Psoas muscle (tissue), 8 donors: ENCODE measurements around the gene IL17REL. TPM values are rescaled to one million over a fixed set of nuclear protein-coding genes. Genes with fewer than 3 reads are reported as not detected.
A peak's percentile ranks its signal among the peaks of the same experiment; 100 is the strongest.

Source experiments
- ATAC-seq, 4 donors: fragments of 200-7000 bp; cut with Tn5 transposase; one replicate each; pipeline ENCODE4 v1.9.1; 2020; ENCODE audit warnings: moderate library complexity in 3 of 4, mild to moderate bottlenecking in 2 of 4
- DNase-seq, 2 donors: peaks; one replicate each; pipeline ENCODE4 v3.0.0-alpha.2; 2020
- H3K27ac ChIP-seq: fragments of 200-600 bp; one replicate; pipeline ENCODE4 v1.8.0; 2022
- H3K27me3 ChIP-seq, 3 donors: fragments of 200-600 bp in 1 of 3; one replicate each; pipeline versions ENCODE4 v1.6.1 to v1.8.0; 2013 to 2022; ENCODE audit warnings: low read length in 2 of 3, mild to moderate bottlenecking in 2 of 3, moderate library complexity in 1 of 3; ENCODE audit not compliant: insufficient read depth in 3 of 3
- H3K36me3 ChIP-seq, 2 donors: fragments of 200-600 bp in 1 of 2; one replicate each; pipeline versions ENCODE4 v1.6.1 to v1.8.0; 2013 to 2022; ENCODE audit warnings: low read depth in 1 of 2, mild to moderate bottlenecking in 1 of 2, moderate library complexity in 1 of 2; ENCODE audit not compliant: insufficient read depth in 1 of 2
- H3K4me1 ChIP-seq: fragments of 200-600 bp; one replicate; pipeline ENCODE4 v1.8.0; 2022
- H3K4me3 ChIP-seq: fragments of 200-600 bp; one replicate; pipeline ENCODE4 v1.8.0; 2022; ENCODE audit warnings: mild to moderate bottlenecking
- H3K9me3 ChIP-seq: fragments of 200-600 bp; one replicate; pipeline ENCODE4 v1.8.0; 2022
- WGBS, 3 donors: extraction: QIAGEN DNeasy Blood & Tissue Kit; methylation state at CpG; one replicate each; pipeline versions ENCODE4 v1.1.6 to v1.1.7; 2013; 5-methylcytosine and 5-hydroxymethylcytosine counted together
- intact Hi-C, 2 donors: fragments of 100-400 bp; cut with DNase I; formaldehyde crosslinking; loops; one replicate each; pipeline versions ENCODE4 v1.11.0 to v1.14.2; 2022
- polyA plus RNA-seq, 3 donors: library from polyadenylated mRNA; stranded (reverse); fragments of 200-250 nt; gene quantifications; one replicate each; pipeline ENCODE4 v1.2.3, GENCODE V29; 2013
- total RNA-seq, 4 donors: library from RNA; stranded (reverse); fragmentation: NEBNext Ultra II Directional in 2 of 4; extraction: Animal tissue kit (Norgen Biotek cat#: 25700) in 2 of 4; gene quantifications; one replicate each; pipeline versions ENCODE4 v1.2.1 to v1.2.4, GENCODE V29; 2021 to 2023
- TF ChIP-seq, protein P1 (sequence below): fragments of 200-600 bp; IDR thresholded peaks from one replicate; pipeline ENCODE4 v1.8.0; 2022; ENCODE audit warnings: antibody characterized with exemption
- donor health status: healthy with polysubstance abuse.
- donor health status: DM: no; HTN: no; CAD: no; lungs with moderate emphysema.
- donor health status: Bipolar disorder and iron deficiency.
- donor health status: healthy.
- donor health status: DM: yes; HTN: yes; CAD: no.
- donor health status: DM: no; HTN: no; CAD: no.
- donor health status: DM: no; HTN: no; CAD: no.
- donor health status: DM: yes; HTN: yes; CAD: no.

Gene IL17REL
- total and polyA plus RNA-seq, 7 donors, result not detected

DNA sequence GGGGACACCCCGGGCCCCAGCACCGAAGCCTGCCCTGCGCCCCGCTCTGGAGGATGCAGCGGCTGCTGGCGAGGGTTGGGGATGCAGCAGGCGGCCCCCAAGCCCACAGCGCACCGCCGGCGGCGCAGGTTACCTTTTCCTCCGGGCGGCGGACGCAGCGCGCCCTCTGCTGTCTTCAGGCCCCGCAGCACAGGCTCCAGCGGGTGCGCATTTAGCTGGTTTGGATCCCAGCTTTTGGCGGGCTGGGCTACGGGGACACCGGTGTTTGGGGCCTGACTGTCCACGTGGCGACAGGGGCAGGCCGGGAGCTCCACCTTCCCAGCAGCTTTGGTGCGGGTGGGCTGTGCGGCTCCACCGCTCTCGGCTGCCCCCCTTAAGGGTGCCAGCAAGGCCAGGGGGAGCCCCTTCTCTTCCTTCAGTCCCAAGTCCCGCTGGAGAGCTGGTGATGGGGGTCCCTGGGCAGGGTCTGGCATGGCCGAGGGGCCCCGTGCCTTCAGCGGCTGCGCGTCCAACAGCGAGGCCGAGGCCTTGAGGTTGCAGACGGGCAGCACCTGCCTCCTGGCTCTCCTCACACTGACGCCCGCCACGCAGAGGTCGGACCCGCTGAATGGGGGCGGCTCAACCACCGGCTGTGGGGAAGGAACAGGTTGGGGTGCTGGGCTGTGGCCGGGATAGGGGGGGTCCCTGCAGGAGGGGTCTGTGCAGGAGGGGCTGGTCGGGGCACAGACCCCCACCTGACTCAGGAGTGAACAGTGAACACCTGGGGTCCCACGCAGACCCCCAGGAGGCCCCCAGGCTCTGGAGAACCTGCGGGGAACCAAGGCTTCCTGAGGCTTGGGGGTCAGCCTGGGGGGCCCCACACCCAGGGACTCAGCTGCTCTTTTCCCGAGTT lies 18.0 kb upstream of the IL17REL start:
- H3K9me3 ChIP-seq, result no peaks in the 10 kb centered on the region
- H3K36me3 ChIP-seq, result no peaks in the 10 kb centered on the region
- WGBS, 3 donors, result 19 to 26% (median 22%) methylated on average over 51 to 52 of the region's 52 CpGs
- H3K4me1 ChIP-seq, result peaks cover 6% of the 10 kb centered on the region
- peaks cover 0 to 56% (median 16%) of the 10 kb centered on the region in 3 donors for H3K27me3 ChIP-seq
- TF ChIP-seq, protein P1, sequence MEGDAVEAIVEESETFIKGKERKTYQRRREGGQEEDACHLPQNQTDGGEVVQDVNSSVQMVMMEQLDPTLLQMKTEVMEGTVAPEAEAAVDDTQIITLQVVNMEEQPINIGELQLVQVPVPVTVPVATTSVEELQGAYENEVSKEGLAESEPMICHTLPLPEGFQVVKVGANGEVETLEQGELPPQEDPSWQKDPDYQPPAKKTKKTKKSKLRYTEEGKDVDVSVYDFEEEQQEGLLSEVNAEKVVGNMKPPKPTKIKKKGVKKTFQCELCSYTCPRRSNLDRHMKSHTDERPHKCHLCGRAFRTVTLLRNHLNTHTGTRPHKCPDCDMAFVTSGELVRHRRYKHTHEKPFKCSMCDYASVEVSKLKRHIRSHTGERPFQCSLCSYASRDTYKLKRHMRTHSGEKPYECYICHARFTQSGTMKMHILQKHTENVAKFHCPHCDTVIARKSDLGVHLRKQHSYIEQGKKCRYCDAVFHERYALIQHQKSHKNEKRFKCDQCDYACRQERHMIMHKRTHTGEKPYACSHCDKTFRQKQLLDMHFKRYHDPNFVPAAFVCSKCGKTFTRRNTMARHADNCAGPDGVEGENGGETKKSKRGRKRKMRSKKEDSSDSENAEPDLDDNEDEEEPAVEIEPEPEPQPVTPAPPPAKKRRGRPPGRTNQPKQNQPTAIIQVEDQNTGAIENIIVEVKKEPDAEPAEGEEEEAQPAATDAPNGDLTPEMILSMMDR, result peak; percentile 91
- ATAC-seq, result peak; percentile 86 to 97 (median 86)
- DNase-seq, result peak; percentile 76 to 86
- intact Hi-C loops, result loop anchor here (1.0 to 5.0 kb wide), 2 partner anchors 101 to 263 kb away; no protein-coding TSS in a partner anchor
- H3K27ac ChIP-seq, result no peak overlapping the region
- no peak overlapping the region for H3K4me3 ChIP-seq

DNA sequence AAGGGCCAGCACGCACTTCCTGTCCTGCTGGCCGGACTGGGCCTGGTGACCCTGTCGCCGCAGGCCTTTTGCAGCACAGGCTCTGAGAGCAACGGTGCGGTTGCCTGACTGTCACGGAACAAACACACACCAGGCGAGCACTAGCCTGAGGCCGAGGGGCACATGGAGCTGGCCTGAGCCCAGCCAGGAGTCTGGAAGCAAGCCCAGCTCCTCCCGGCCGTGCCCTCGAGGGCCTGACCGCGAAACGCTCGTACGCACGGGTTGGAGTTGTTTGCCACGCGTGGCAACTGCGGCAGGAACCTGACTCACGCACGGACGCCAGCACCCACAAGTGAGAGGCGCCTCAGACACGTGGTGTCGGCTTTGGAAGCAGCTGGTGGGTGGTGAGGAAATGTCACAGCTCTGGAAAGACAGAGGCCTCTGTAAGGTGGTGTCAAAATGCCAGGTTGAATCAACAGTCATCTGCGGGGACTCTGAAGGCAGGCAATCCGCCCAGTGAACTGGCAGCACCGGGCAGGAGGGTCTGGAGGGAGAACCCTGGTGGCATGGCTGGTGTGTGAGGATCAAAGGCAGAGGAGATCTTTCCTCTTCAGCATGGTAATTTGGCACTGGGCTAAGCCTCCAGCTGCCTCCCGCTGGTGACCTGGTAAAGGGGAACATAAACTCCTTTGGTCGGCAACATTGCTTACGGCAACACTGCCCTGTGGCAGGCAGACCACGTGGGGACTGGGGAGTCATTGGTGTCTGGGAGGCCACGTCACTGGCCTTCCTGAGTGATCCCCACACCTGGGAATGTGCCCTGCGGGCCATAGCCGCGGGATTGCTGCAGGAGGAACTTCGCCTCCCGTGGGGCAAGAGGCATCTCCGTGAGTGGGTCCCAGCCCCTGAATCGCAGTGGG lies 15.3 kb upstream of the IL17REL start:
- H3K27me3 ChIP-seq, result peaks cover 0 to 52% (median 6%) of the 10 kb centered on the region in 3 donors
- DNase-seq, result no peak
- no peak overlapping the region for H3K4me3 ChIP-seq
- WGBS, 3 donors, result 39 to 48% (median 41%) methylated on average over 42 of the region's 42 CpGs
- TF ChIP-seq, protein P1, result no peak
- H3K9me3 ChIP-seq, result no peaks in the 10 kb centered on the region
- H3K27ac ChIP-seq, result no peak overlapping the region
- H3K4me1 ChIP-seq, result peaks cover 6% of the 10 kb centered on the region
- ATAC-seq, result peak; percentile 47 to 73 (median 67)
- intact Hi-C loops, result no loop called here
- no peaks in the 10 kb centered on the region for H3K36me3 ChIP-seq

DNA sequence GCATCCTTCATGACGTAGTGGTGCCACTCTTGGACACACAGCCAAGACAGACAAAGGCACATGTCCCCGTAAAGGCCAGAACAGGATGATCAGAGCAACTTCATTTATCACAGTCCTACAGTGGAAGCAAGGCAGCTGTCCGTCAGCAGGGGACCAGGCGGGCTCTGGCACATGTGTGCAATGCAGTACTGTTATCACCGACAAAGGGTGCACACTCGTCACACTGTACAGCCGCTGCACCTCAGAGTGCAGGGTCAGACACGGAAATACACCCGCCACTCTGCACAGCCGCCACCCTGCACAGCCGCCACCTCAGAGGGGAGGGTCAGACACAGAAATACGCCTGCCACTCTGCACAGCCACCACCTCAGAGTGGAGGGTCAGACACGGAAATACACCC lies 13.4 kb upstream of the IL17REL start:
- DNase-seq (no peak), ATAC-seq (no peak)
- Histone ChIP-seq H3K27me3 (peaks cover 0 to 43% (median 3%) of the 10 kb centered on the region in 3 donors), H3K27ac (no peak overlapping the region), H3K4me1 (peaks cover 6% of the 10 kb centered on the region), H3K9me3 (no peaks in the 10 kb centered on the region), H3K4me3 (no peak overlapping the region), H3K36me3 (no peaks in the 10 kb centered on the region)
- TF ChIP-seq, protein P1, result no peak
- intact Hi-C loops, result no loop called here
- 75 to 81% (median 79%) methylated on average over 13 of the region's 13 CpGs for WGBS, 3 donors

DNA sequence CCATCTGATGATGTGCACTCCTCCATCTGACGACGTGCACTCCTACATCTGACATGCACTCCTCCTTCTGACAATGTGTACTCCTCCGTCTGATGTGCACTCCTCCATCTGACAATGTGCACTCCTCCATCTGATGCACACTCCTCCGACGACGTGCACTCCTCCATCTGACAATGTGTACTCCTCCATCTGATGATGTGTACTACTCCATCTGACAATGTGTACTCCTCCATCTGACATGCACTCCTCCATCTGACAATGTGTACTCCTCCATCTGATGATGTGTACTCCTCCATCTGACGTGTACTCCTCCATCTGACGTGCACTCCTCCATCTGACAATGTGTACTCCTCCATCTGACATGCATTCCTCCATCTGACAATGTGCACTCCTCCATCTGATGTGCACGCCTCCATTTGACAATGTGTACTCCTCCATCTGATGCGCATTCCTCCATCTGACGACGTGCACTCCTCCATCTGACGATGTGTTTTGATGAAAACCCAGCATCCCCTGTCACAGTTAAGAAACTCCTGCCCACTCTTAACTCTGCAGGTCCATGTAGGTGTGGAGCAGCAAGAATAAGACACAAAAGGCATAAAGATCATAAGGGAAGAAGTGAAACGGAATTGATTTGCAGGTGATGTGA lies 9.7 kb upstream of the IL17REL start:
- no peak for ATAC-seq
- TF ChIP-seq, protein P1, result no peak
- no peak for DNase-seq
- H3K36me3 ChIP-seq, result no peaks in the 10 kb centered on the region
- H3K4me1 ChIP-seq, result no peaks in the 10 kb centered on the region
- H3K27ac ChIP-seq, result no peak overlapping the region
- WGBS, 3 donors, result 82 to 88% (median 85%) methylated on average over 14 of the region's 14 CpGs
- no peaks in the 10 kb centered on the region for H3K9me3 ChIP-seq
- no peak overlapping the region for H3K4me3 ChIP-seq
- intact Hi-C loops, result no loop called here
- H3K27me3 ChIP-seq, result peaks cover 0 to 34% (median 0%) of the 10 kb centered on the region in 3 donors
